PC-9 (cell line): ENCODE results near the gene CHST14. TPM values are rescaled to one million over a fixed set of nuclear protein-coding genes. Genes with fewer than 3 reads are reported as not detected.

Source experiments
- BruUV-seq: library from RNA; stranded (reverse); fragments of 400-500 nt; replicated peaks from 2 replicates; lab custom pipeline; 2021; lab: Mats Ljungman, UMichigan
- CTCF ChIA-PET: fragments of 300-600 bp; sonication (Branson Sonifier 250); formaldehyde crosslinking; loops from one replicate; lab custom pipeline; 2022; ENCODE audit warnings: antibody characterized with exemption; lab: Charles Lee
- POLR2A ChIA-PET: fragments of 300-600 bp; sonication (Branson Sonifier 250); formaldehyde crosslinking; loops from one replicate; lab custom pipeline; 2022; ENCODE audit warnings: antibody characterized with exemption; ENCODE audit not compliant: unreplicated experiment; lab: Charles Lee
- DNase-seq, 2 experiments: peaks; one replicate each; pipeline versions ENCODE4 v3.0.0 to v3.0.0-alpha.2; 2015 to 2022; ENCODE audit warnings: mixed read lengths in 1 of 2
- H2AFZ ChIP-seq: fragments of 200-600 bp; sonication (generic); 2 replicates; pipeline ENCODE4 v1.8.1; 2017; ENCODE audit warnings: antibody characterized with exemption
- H3F3A ChIP-seq: fragments of 200-600 bp; sonication (generic); 2 replicates; pipeline ENCODE4 v1.8.1; 2017; ENCODE audit warnings: antibody characterized with exemption, mild to moderate bottlenecking, low read depth; ENCODE audit not compliant: insufficient read depth
- H3K27ac ChIP-seq: fragments of 200-600 bp; sonication (generic); 2 replicates; pipeline ENCODE4 v1.6.1; 2016; ENCODE audit warnings: mixed run types
- H3K27me3 ChIP-seq: fragments of 200-600 bp; sonication (generic); 2 replicates; pipeline ENCODE4 v1.6.1; 2016; ENCODE audit warnings: low read depth, mixed run types; ENCODE audit not compliant: insufficient read depth
- H3K36me3 ChIP-seq: fragments of 200-600 bp; sonication (generic); 2 replicates; pipeline ENCODE4 v1.6.1; 2016; ENCODE audit warnings: low read depth, mixed run types
- H3K4me1 ChIP-seq: fragments of 200-600 bp; sonication (generic); replicated peaks from 2 replicates; pipeline ENCODE4 v1.6.1; 2016; ENCODE audit warnings: mixed run types; ENCODE audit not compliant: insufficient read depth
- H3K4me2 ChIP-seq: fragments of 200-600 bp; sonication (generic); 2 replicates; pipeline ENCODE4 v1.6.1; 2017; ENCODE audit warnings: mixed run types
- H3K4me3 ChIP-seq: fragments of 200-600 bp; sonication (generic); 2 replicates; pipeline ENCODE4 v1.6.1; 2016; ENCODE audit warnings: mixed run types
- H3K79me2 ChIP-seq: fragments of 200-600 bp; sonication (generic); 2 replicates; pipeline ENCODE4 v1.6.1; 2017; ENCODE audit warnings: low read depth, mixed run types
- H3K9me2 ChIP-seq: fragments of 200-600 bp; sonication (generic); 2 replicates; pipeline ENCODE4 v1.8.1; 2017; ENCODE audit warnings: mild to moderate bottlenecking; ENCODE audit not compliant: insufficient read depth
- H3K9me3 ChIP-seq: fragments of 200-600 bp; sonication (generic); 2 replicates; pipeline ENCODE4 v1.8.1; 2016; ENCODE audit warnings: low read depth; ENCODE audit not compliant: insufficient read depth
- H4K20me1 ChIP-seq: fragments of 200-600 bp; sonication (generic); 2 replicates; pipeline ENCODE4 v1.8.1; 2017; ENCODE audit not compliant: insufficient read depth
- CTCF ChIP-seq: fragments of 200-600 bp; sonication (generic); conservative IDR thresholded peaks from 2 replicates; pipeline ENCODE4 v1.6.1; 2017; ENCODE audit warnings: mixed run types, antibody characterized with exemption, mild to moderate bottlenecking, moderate library complexity
- EZH2 ChIP-seq: fragments of 200-600 bp; sonication (generic); IDR thresholded peaks from 2 replicates; pipeline ENCODE4 v1.8.0; 2017; ENCODE audit warnings: antibody characterized with exemption, low read depth
- intact Hi-C: fragments of 100-400 bp; cut with micrococcal nuclease; formaldehyde crosslinking; loops from one replicate; pipeline ENCODE4 v1.10.0; 2022; ENCODE audit not compliant: unreplicated experiment
- total RNA-seq: library from RNA; stranded (reverse); gene quantifications from 2 replicates; pipeline ENCODE4 v1.2.3, GENCODE V29; 2021

The CHST14 gene
- total RNA-seq, 1 experiment from 2014 or later: 34.3 TPM

DNA sequence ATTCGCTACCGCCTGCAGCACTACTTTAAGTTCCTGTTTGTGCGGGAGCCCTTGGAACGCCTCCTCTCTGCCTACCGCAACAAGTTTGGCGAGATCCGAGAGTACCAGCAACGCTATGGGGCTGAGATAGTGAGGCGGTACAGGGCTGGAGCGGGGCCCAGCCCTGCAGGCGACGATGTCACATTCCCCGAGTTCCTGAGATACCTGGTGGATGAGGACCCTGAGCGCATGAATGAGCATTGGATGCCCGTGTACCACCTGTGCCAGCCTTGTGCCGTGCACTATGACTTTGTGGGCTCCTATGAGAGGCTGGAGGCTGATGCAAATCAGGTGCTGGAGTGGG is 995 bp downstream of the CHST14 start:
- ChIA-PET POLR2A (no interaction called here), CTCF (interaction anchor here (0.6 kb wide), 1 partner anchor 422 kb away, joined by 5 read pairs; no protein-coding TSS in a partner anchor)
- Histone ChIP-seq H3K4me3 (peak overlapping the region; percentile 66), H3K4me2 (peak overlapping the region; percentile 77), H2AFZ (peak overlapping the region; percentile 72), H3K27ac (peak overlapping the region; percentile 47; the same call in 1 of the 2 replicates), H3F3A (peaks cover 22% of the 10 kb centered on the region; the same call in 1 of the 2 replicates), H3K79me2 (0 out of 2 replicates have a peak, but pooled peaks cover 7% of the 10 kb centered on the region), H3K27me3 (no peaks in the 10 kb centered on the region), H4K20me1 (no peaks in the 10 kb centered on the region), H3K36me3 (no peaks in the 10 kb centered on the region), H3K9me3 (no peaks in the 10 kb centered on the region), H3K4me1 (peaks cover 17% of the 10 kb centered on the region), H3K9me2 (no peaks in the 10 kb centered on the region)
- BruUV-seq: no TSS peak
- intact Hi-C loops: loop anchor here (2.0 to 5.0 kb wide), 3 partner anchors 31 to 93 kb away; partner anchors contain the start of genes BAHD1 and CCDC32
- peak; percentile 88 to 90 for DNase-seq
- no peak for TF ChIP-seq CTCF

- peak overlapping the region; percentile 77 for H3K4me2 ChIP-seq
- H3K4me3 ChIP-seq: peak overlapping the region; percentile 66; the same call in 1 of the 2 replicates
- no peaks in the 10 kb centered on the region for H3K36me3 ChIP-seq
- no peaks in the 10 kb centered on the region for H4K20me1 ChIP-seq
- H3K79me2 ChIP-seq: 0 out of 2 replicates have a peak, but pooled peaks cover 7% of the 10 kb centered on the region
- TF ChIP-seq EZH2 (no peak), CTCF (no peak)
- POLR2A ChIA-PET: interaction anchor here (0.5 kb wide), 1 partner anchor 221 kb away, joined by 3 read pairs; no protein-coding TSS in a partner anchor
- no peak for DNase-seq
- H3K27ac ChIP-seq: peak overlapping the region; percentile 47; the same call in 1 of the 2 replicates
- H3K27me3 ChIP-seq: no peaks in the 10 kb centered on the region
- H2AFZ ChIP-seq: no peak overlapping the region
- intact Hi-C loops: loop anchor here (5.0 kb wide), 1 partner anchor 35 kb away; no protein-coding TSS in a partner anchor
- CTCF ChIA-PET: interaction anchor here (0.6 kb wide), 1 partner anchor 422 kb away, joined by 5 read pairs; no protein-coding TSS in a partner anchor
- BruUV-seq: no TSS peak
- peaks cover 25% of the 10 kb centered on the region; the same call in 1 of the 2 replicates for H3F3A ChIP-seq
- H3K9me2 ChIP-seq: no peaks in the 10 kb centered on the region
- H3K4me1 ChIP-seq: peaks cover 19% of the 10 kb centered on the region
- H3K9me3 ChIP-seq: no peaks in the 10 kb centered on the region
Measured at GRCh38 chr15:40472171-40472727, 1.5 kb downstream of the CHST14 start.

- peaks cover 34% of the 10 kb centered on the region for H3K4me1 ChIP-seq
- H3K36me3 ChIP-seq: no peaks in the 10 kb centered on the region
- no peak for DNase-seq
- ChIA-PET POLR2A (no interaction called here), CTCF (no interaction called here)
- H4K20me1 ChIP-seq: no peaks in the 10 kb centered on the region
- TF ChIP-seq CTCF: no peak
- no peak for TF ChIP-seq EZH2
- peaks cover 32% of the 10 kb centered on the region; the same call in 1 of the 2 replicates for H3F3A ChIP-seq
- H3K9me3 ChIP-seq: no peaks in the 10 kb centered on the region
- H3K4me3 ChIP-seq: no peak overlapping the region
- no peak overlapping the region for H2AFZ ChIP-seq
- no TSS peak for BruUV-seq
- 0 out of 2 replicates have a peak, but pooled peaks cover 7% of the 10 kb centered on the region for H3K79me2 ChIP-seq
- intact Hi-C loops: loop anchor here (5.0 kb wide), 1 partner anchor 33 kb away; no protein-coding TSS in a partner anchor
- no peaks in the 10 kb centered on the region for H3K9me2 ChIP-seq
- H3K4me2 ChIP-seq: no peak overlapping the region
- H3K27me3 ChIP-seq: no peaks in the 10 kb centered on the region
- H3K27ac ChIP-seq: no peak overlapping the region
Measured at GRCh38 chr15:40474581-40474980, 3.8 kb downstream of the CHST14 start.
